GF-D8 (cell line): ENCODE measurements around the gene SYNCRIP.
"Not testable (repeated sequence)": the region's sequence is repeated elsewhere in the genome, so short reads cannot be mapped to it uniquely, and the experiment has no call there.

Experiments used
- DNase-seq: peaks from one replicate; lab custom pipeline; 2025; lab: John Stamatoyannopoulos, UW

The SYNCRIP gene

DNA sequence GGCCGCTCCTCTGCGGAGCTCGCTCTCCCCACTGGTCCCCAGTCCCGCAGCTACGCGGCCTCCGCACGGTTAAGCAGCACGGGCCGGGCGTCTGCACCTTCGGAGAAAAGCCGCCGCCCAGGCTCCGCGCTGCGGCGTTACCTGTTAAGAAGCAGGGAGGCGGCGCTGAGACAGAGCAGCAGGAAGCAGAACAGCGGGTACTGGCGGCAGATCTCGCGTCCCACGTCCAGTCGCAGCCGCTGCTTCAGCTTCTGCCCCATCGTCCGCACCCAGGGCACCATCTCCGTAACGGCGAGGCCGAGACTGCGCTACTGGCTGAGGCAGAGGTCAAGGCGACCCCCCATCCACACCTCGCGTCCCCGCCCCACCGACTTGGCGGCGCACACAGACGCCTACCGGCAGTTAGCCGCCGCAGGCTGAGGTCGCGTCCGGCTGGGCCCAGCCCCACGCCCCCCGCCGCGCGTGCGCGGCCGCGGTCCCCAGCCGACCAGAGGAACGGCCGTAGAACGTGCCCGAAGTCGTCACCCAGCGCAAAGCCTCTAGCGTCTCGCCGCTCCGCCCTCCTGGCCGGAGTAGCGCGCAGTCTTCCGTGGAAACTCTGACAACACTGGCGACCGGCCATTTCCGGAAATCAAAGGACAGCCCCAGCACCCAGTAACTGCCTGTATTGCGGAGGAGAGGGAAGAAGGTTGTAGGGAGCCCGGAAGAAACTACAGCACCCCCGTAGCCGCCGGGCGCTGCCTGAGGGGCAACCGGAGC is 49.1 kb downstream of the SYNCRIP start, which contains the start of gene SNX14:
SNX14 (minus strand) TSS at position 421 of the 759 bp plus-strand sequence; CDS start at position 281, 140 bp downstream.
- DNase-seq, result peak; percentile 92

DNA sequence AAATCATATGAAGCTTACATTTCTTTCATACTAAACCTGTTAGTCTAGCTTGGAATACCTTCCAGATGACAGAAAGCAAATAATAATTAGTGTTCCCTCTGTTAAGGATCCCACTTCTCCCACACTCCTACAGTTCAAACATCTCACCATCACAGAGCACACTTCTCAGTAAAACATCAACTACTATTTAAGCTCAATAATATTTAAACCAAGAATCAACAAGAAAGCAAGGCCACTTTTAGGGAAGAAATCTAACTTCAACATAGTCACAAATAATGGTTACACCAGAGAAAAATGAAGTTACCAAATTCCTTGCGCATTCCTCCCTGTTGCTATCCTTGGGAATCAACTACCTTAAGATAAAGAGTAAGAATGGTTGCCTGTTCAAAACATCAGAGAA is 50.7 kb downstream of the SYNCRIP start:
- no peak for DNase-seq

DNA sequence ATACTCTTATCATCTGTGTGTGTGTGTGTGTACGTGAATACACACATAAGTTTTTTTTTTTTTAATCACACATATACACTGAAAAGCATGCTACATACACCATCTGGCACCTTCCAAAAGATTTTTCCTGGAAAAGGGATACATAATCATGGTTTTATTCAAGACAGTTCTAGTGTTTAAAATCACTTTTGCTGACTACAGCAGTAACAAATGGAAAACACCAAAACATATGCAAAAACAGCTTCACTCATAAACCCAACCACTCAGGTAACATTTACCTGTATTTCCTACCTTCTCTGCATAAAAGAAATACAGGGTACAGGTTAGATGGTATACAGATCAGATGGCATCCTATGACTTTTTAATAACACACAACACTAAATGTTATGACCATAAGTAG is 51.5 kb downstream of the SYNCRIP start:
- no peak for DNase-seq

DNA sequence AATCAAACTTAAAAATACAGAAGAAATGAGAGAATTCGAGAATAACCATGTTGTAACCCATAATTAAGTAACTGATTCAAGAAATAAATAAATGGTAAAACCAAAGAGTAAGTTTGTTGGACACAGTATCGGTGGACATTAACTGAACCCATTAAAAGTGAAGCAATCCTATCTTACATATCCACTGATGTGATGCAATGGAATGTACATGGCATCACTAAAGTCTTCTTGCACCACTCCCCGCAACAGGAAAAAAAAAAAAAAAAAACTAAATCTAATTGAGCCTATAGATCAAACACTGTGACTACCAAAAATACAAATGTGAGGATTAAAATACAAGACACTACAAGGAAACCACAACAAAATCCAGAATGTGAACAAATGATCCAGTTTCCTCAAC is 56.9 kb downstream of the SYNCRIP start:
- no peak for DNase-seq

DNA sequence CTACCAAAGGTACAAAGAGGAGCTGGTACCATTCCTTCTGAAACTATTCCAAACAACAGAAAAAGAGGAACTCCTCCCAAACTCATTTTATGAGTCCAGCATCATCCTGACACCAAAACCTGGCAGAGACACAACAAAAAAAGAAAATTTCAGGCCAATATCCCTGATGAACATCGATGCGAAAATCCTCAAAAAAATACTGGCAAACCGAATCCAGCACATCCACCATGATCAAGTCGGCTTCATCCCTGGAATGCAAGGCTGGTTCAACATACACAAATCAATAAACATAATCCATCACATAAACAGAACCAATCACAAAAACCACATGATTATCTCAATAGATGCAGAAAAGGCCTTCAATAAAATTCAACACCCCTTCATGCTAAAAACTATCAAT is 59.9 kb downstream of the SYNCRIP start:
- DNase-seq, result not testable (repeated sequence)

GRCh38 chr6:85581572-85581971 is 61.1 kb downstream of the SYNCRIP start:
- DNase-seq, result no peak

GRCh38 chr6:85580878-85581267 is 61.8 kb downstream of the SYNCRIP start:
- DNase-seq, result no peak

- DNase-seq, result no peak
Measured at GRCh38 chr6:85580118-85580877, 62.4 kb downstream of the SYNCRIP start.

DNA sequence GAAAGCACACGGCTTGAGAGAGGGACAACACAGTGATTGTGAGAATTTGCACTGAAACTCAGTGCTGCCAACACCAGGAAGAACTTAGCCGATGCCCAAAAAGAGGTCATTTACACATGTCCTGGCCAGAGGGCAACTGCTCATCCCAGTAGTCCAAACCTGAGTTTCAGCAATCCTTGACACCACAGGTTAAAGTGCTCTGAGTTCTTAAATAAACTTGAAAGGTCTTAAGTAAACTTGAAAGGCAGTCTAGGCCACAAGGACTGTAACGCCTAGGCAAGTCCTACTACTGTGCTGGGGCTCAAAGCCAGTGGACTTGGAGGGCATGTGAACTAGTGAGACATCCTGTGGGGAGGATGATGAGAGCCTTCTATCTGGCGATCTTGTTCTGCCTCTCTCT is 63.1 kb downstream of the SYNCRIP start:
- no peak for DNase-seq

- no peak for DNase-seq
Measured at GRCh38 chr6:85576476-85576875, 66.2 kb downstream of the SYNCRIP start.

- no peak for DNase-seq
Measured at GRCh38 chr6:85574932-85575598, 67.6 kb downstream of the SYNCRIP start.

DNA sequence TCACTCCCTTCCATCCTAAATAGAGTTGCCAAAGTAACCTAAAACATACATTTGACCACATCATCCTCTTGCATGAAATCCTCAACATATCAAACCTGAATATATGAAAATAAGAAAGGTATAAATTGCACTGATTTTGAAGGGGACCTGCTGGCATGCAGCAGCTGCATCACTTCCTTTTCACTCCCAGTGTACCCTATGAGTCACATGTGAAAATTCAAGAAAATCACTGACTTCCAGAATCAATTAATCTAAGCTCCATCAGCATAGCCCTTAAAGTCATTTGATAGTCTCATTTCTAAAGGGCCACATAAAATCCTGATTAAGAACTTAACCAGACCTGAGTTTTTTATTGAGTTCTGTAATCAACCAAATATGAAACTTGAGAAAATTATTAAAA is 73.4 kb downstream of the SYNCRIP start:
- no peak for DNase-seq

DNA sequence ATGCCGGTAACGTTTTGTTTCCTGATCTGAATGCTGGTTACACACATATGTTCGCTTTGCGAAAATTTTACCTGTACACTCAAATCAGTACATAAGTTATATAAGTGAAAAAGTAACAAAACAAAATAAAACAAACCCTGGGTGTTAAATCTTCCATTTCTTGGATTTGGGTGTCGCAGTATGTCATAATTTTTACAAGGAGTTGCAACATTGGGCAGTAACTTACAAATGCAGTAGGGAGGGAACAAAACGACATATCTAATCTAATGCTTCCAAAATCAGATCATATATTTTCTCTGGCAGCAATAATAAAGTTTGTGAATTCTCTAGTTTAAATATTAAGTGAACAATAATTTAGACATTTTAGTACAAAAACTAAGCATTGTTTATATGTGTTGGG is 74.3 kb downstream of the SYNCRIP start:
- no peak for DNase-seq

DNA sequence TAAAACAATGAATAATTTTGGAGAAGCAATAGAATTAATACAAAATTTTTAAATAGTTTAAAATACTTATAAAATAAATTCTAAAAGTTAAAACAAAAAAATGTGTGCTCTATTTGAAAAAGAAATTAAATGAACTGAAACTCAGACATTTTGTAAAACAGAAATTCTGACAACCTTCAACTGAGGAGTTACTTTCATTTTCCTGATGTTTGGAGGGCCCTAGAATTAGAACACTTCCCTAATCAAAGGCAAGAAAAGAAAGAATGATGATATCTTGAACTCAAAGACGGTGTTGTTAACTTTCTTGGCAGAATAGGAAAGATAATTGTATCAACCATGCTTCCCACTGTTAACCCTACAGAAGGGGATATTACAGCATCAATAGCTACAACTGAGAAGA is 77.0 kb downstream of the SYNCRIP start:
- DNase-seq, result no peak

DNA sequence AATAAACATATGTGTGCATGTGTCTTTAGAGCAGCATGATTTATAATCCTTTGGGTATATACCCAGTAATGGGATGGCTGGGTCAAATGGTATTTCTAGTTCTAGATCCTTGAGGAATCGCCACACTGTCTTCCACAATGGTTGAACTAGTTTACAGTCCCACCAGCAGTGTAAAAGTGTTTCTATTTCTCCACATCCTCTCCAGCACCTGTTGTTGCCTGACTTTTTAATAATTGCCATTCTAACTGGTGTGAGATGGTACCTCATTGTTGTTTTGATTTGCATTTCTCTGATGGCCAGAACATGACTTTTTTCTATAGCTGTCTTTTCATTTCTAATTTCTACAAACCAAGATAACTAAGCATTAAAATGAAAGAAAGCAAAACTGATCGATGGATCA is 78.5 kb downstream of the SYNCRIP start:
- DNase-seq, result not testable (repeated sequence)
